Measurements from ENCODE around the gene TANGO2. TPM values are rescaled to one million over a fixed set of nuclear protein-coding genes. Genes with fewer than 3 reads are reported as not detected.
A peak's percentile ranks its signal among the peaks of the same experiment; 100 is the strongest.

The TANGO2 gene
- total and polyA plus RNA-seq, 7 experiments from 2014 or later = 20.0 to 43.1 (median 38.6) TPM

DNA sequence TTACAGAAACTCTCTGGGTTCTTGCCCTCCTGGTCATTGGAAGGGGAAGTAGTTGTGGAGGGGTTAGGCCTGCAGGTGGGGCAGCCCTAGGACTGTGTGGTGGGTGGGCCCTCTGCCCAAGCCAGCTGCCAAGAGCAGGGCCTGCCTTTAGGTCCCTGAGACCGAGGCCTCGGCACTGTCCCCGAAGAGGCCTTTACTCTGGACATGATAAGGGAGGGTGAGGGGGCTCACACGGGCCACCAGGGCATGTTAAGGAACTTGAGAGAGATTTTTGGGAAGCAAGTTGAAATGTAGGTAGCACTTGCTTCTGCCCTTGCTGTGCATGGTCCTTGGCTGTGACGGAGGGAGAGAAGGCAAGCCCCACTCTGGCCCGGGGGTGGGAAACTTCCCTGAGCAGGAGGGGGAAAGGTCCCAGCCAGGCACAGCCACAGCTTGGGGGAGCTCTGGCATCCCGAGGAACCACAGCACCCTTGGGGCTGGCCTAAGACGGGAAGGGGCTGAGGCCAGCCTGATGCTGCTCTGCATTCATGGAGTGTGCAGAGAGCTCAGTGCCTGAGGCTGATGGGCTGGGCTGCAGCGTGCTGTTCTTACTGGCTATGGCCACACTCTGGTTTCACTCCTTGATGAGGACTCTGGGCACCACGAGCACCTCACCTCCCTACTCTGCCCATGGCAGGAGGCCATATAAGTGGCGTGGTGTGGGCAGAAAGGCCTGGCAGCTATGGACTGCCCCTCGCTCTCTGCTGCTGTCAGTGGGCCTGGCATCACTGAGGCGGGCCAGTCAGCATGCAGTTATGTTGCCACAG, 87.2 kb downstream of the TANGO2 start:
- H3K4me3 Mint-ChIP-seq = no peak overlapping the region
- peaks cover 0 to 7% (median 6%) of the 10 kb centered on the region in 5 donors for H3K36me3 Mint-ChIP-seq
- ATAC-seq = no peak
- no peaks in the 10 kb centered on the region for H3K9me3 ChIP-seq (ENCODE audit: control insufficient read depth in 2 of 3, low read length in 3 of 3)
- H3K27me3 Mint-ChIP-seq = no peaks in the 10 kb centered on the region
- H3K4me1 ChIP-seq (ENCODE audit: control insufficient read depth in 2 of 2, insufficient read depth in 2 of 2, low read length in 2 of 2) = peaks cover 0 to 6% of the 10 kb centered on the region in 2 donors
- H3K36me3 ChIP-seq (ENCODE audit: control insufficient read depth in 2 of 3, insufficient read depth in 3 of 3, low read length in 3 of 3) = peaks cover 0 to 87% (median 6%) of the 10 kb centered on the region in 3 experiments
- H3K27ac Mint-ChIP-seq = peak overlapping the region in 7 of 9 donors; percentile 25 to 63 (median 57)
- H3K4me1 Mint-ChIP-seq = peaks cover under 1 to 15% (median 8%) of the 10 kb centered on the region in 7 donors
- no peak overlapping the region for H3K4me3 ChIP-seq (ENCODE audit: low read length)
- no peak for DNase-seq
- ChIA-PET CTCF (interaction anchor here (0.6 kb wide), 1 partner anchor 470 kb away, joined by 4 read pairs; no protein-coding TSS in a partner anchor), POLR2A (no interaction called here)
- H3K27ac ChIP-seq (ENCODE audit: low read depth, low read length) = no peak overlapping the region
- no peaks in the 10 kb centered on the region for H3K27me3 ChIP-seq (ENCODE audit: control insufficient read depth in 2 of 2, insufficient read depth in 2 of 2, low read length in 2 of 2)
- intact Hi-C loops (cut with micrococcal nuclease) = no loop called here
- H3K9me3 Mint-ChIP-seq = no peaks in the 10 kb centered on the region

DNA sequence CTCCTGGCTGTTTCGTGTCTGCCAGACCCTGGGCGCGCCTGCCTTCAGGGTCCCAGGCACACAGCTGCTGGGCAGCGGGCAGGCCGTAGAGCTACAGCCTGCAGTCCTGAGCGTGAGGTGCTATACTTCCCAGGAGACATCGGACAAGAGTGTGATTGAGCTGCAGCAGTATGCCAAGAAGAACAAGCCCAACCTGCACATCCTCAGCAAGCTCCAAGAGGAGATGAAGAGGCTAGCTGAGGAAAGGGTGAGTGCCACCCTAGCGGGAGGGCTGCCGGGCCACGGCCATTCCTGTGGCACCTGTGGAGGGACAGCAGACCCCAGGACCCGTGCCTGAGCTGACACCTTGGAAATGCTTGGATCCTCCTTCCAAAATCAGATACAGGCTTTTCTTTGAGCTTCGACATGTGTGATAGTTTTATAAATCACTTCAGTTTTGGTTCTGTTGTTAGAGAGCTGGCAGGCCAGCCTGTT, 87.9 kb downstream of the TANGO2 start:
- ChIA-PET CTCF (interaction anchor here (0.6 kb wide), 2 partner anchors 12 to 470 kb away, joined by 4 to 8 read pairs; no protein-coding TSS in a partner anchor), POLR2A (no interaction called here)
- H3K27ac Mint-ChIP-seq = peak overlapping the region in 5 of 9 donors; percentile 16 to 57 (median 34)
- Histone ChIP-seq H3K4me1 (ENCODE audit: control insufficient read depth in 2 of 2, insufficient read depth in 2 of 2, low read length in 2 of 2) (peaks cover 0 to 6% of the 10 kb centered on the region in 2 donors), H3K27ac (ENCODE audit: low read depth, low read length) (no peak overlapping the region), H3K4me3 (ENCODE audit: low read length) (no peak overlapping the region), H3K9me3 (ENCODE audit: control insufficient read depth in 2 of 3, low read length in 3 of 3) (no peaks in the 10 kb centered on the region), H3K27me3 (ENCODE audit: control insufficient read depth in 2 of 2, insufficient read depth in 2 of 2, low read length in 2 of 2) (no peaks in the 10 kb centered on the region), H3K36me3 (ENCODE audit: control insufficient read depth in 2 of 3, insufficient read depth in 3 of 3, low read length in 3 of 3) (peaks cover 0 to 88% (median 6%) of the 10 kb centered on the region in 3 experiments)
- ATAC-seq (no peak), DNase-seq (no peak)
- H3K36me3 Mint-ChIP-seq = peaks cover 0 to 7% (median 6%) of the 10 kb centered on the region in 5 donors
- H3K9me3 Mint-ChIP-seq = no peaks in the 10 kb centered on the region
- no peak overlapping the region for H3K4me3 Mint-ChIP-seq
- peaks cover 0 to 15% (median 8%) of the 10 kb centered on the region in 7 donors for H3K4me1 Mint-ChIP-seq
- intact Hi-C loops (cut with micrococcal nuclease) = no loop called here
- H3K27me3 Mint-ChIP-seq = no peaks in the 10 kb centered on the region

DNA sequence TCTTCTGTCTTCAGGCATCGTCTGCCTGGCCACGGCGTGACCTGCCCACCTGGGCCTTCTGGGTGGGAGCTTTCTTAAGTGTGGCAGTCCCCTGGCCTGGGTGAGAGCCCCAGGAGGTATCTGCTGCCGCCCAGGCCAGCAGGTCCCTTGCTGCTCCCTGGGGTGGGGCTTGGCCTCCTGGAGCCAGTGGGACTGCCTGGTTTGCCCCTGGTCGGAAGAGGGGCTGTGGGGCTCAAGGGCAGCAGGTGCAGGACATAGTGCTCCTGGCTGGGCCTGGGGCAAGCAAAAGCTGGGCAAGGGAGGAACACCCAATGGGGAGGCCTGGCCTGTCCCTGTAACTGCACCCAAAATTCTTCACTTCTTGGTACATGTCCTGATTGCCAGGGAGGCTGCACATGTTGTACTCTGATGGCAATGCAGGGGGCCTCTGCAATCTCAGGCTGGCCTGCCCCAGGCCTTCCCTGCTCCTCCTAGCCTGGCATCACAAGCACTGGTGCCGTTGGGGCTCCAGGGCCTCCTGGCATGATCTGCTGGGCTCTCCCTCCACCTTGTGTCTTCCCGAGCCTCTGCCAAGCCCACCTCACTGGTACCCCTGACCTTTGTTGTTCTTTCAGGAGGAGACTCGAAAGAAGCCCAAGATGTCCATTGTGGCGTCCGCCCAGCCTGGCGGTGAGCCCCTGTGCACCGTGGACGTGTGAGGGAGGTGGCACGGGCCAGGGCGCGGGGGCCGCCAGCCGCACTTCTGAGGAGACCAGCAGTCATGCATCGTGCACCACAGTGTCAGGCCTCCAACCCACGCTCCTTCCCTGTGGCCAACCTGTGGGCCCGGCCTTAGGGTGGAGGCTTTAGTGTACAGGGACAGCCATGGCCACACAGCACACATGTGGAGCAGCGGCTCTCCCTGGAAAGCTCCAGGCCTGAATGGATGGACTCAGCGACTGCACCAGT, 88.8 kb downstream of the TANGO2 start:
- peak overlapping the region; percentile 22 for H3K27ac ChIP-seq (ENCODE audit: low read depth, low read length)
- DNase-seq = no peak
- peaks cover 0 to 21% (median 8%) of the 10 kb centered on the region in 7 donors for H3K4me1 Mint-ChIP-seq
- no peak overlapping the region for H3K4me3 ChIP-seq (ENCODE audit: low read length)
- intact Hi-C loops (cut with micrococcal nuclease) = loop anchor here in 1 of 2 donors (10.0 kb wide), 1 partner anchor 965 kb away; the partner anchor contains the start of gene ESS2
- H3K27me3 ChIP-seq (ENCODE audit: control insufficient read depth in 2 of 2, insufficient read depth in 2 of 2, low read length in 2 of 2) = no peaks in the 10 kb centered on the region
- H3K9me3 ChIP-seq (ENCODE audit: control insufficient read depth in 2 of 3, low read length in 3 of 3) = no peaks in the 10 kb centered on the region
- ChIA-PET CTCF (interaction anchor here (0.6 to 1.0 kb wide), 2 partner anchors 8 to 11 kb away, joined by 4 to 8 read pairs; no protein-coding TSS in a partner anchor), POLR2A (interaction anchor here (0.6 kb wide), 1 partner anchor 31 kb away, joined by 3 read pairs; no protein-coding TSS in a partner anchor)
- no peak for ATAC-seq
- H3K27me3 Mint-ChIP-seq = no peaks in the 10 kb centered on the region
- peaks cover 0 to 10% (median 6%) of the 10 kb centered on the region in 5 donors for H3K36me3 Mint-ChIP-seq
- no peaks in the 10 kb centered on the region for H3K9me3 Mint-ChIP-seq
- peaks cover 0 to 95% (median 11%) of the 10 kb centered on the region in 3 experiments for H3K36me3 ChIP-seq (ENCODE audit: control insufficient read depth in 2 of 3, insufficient read depth in 3 of 3, low read length in 3 of 3)
- no peak overlapping the region for H3K4me3 Mint-ChIP-seq
- H3K4me1 ChIP-seq (ENCODE audit: control insufficient read depth in 2 of 2, insufficient read depth in 2 of 2, low read length in 2 of 2) = peaks cover 0 to 6% of the 10 kb centered on the region in 2 donors
- H3K27ac Mint-ChIP-seq = peak overlapping the region in 3 of 9 donors; percentile 38 to 62 (median 49)

DNA sequence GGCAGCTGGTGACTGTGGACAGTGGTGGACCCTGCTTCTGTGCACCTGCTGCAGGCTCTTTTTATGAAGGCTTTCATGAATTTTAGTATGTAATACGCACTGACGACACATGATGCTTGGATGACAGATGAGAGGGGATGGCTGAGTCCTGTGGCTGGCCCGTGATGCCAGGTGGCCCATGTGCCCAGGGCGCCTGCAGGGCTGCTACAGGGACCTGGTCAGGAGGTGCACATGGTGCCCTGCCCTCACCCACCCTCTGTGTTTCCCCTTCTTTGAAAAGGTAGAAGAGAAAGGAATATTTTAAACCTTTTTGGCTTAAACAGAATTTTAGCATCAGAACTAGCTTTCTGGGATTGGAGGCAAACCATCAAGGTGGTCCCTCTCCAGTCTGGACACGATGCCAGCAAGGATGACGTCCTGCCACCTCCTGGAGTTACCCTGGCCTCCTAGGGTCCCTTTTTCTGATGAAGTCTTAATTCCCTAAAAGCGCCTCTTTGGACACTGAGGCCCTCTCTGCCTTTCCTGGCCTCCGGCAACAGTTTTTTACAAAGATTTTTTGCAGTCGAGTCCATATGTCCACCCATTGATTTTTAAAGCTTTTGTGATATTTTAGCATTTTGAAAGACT, 89.6 kb downstream of the TANGO2 start:
- peaks cover 0 to 13% (median 6%) of the 10 kb centered on the region in 5 donors for H3K36me3 Mint-ChIP-seq
- CTCF ChIA-PET = interaction anchor here (1.0 to 1.2 kb wide), 2 partner anchors 9 to 92 kb away, joined by 3 to 4 read pairs; no protein-coding TSS in a partner anchor
- POLR2A ChIA-PET = no interaction called here
- peak overlapping the region in 7 of 9 donors; percentile 28 to 88 (median 54) for H3K27ac Mint-ChIP-seq
- H3K27me3 Mint-ChIP-seq = no peaks in the 10 kb centered on the region
- Histone ChIP-seq H3K27me3 (ENCODE audit: control insufficient read depth in 2 of 2, insufficient read depth in 2 of 2, low read length in 2 of 2) (no peaks in the 10 kb centered on the region), H3K36me3 (ENCODE audit: control insufficient read depth in 2 of 3, insufficient read depth in 3 of 3, low read length in 3 of 3) (peaks cover 0 to 97% (median 11%) of the 10 kb centered on the region in 3 experiments), H3K4me1 (ENCODE audit: control insufficient read depth in 2 of 2, insufficient read depth in 2 of 2, low read length in 2 of 2) (peaks cover 4 to 10% of the 10 kb centered on the region in 2 donors), H3K4me3 (ENCODE audit: low read length) (no peak overlapping the region), H3K9me3 (ENCODE audit: control insufficient read depth in 2 of 3, low read length in 3 of 3) (no peaks in the 10 kb centered on the region), H3K27ac (ENCODE audit: low read depth, low read length) (peak overlapping the region; percentile 50)
- H3K4me3 Mint-ChIP-seq = no peak overlapping the region
- no peak for ATAC-seq
- H3K9me3 Mint-ChIP-seq = no peaks in the 10 kb centered on the region
- H3K4me1 Mint-ChIP-seq = peaks cover 5 to 27% (median 13%) of the 10 kb centered on the region in 7 donors
- DNase-seq = no peak
- intact Hi-C loops (cut with micrococcal nuclease) = loop anchor here in 1 of 2 donors (10.0 kb wide), 1 partner anchor 966 kb away; the partner anchor contains the start of gene ESS2

DNA sequence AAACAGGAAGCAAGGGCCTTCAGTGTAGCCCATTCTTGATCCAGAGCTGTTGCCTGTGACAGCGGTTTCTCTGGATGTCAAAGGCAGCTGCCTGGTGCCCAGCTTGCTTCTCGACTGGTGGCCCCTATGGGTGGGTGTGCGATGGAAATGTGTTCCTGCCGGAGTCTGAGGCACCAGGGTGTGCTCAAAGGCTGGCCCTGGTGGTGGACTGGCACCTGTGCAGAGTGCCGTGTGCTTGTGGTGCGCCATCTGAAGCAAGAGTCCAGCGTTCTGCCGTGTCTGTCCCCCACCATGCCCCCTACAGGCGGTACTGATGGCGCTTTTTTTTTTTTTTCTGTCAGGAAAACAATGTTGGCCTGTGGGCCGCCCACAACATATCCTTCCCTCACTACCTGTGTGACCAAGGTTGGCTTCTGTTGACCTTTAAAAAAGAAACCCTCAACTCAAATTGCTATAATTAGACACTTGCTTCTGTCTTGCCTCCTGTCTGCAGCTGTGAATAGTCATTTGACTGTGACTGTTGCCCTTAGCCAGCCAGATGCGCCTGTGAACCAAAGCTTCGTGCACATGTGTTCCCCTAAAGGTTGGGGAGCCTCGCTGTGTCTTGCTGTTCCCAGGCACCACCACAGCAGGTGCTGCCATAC, 90.3 kb downstream of the TANGO2 start:
- intact Hi-C loops (cut with micrococcal nuclease) = loop anchor here in 1 of 2 donors (1.0 to 10.0 kb wide), 2 partner anchors 141 to 966 kb away; partner anchors contain the start of gene ESS2
- CTCF ChIA-PET = interaction anchor here (1.2 kb wide), 1 partner anchor 93 kb away, joined by 3 read pairs; no protein-coding TSS in a partner anchor

More for the DNA sequence above, 90.3 kb downstream of the TANGO2 start:
- Histone ChIP-seq H3K36me3 (ENCODE audit: control insufficient read depth in 2 of 3, insufficient read depth in 3 of 3, low read length in 3 of 3) (peaks cover 0 to 94% (median 11%) of the 10 kb centered on the region in 3 experiments), H3K27ac (ENCODE audit: low read depth, low read length) (peak overlapping the region; percentile 50), H3K9me3 (ENCODE audit: control insufficient read depth in 2 of 3, low read length in 3 of 3) (no peaks in the 10 kb centered on the region), H3K4me1 (ENCODE audit: control insufficient read depth in 2 of 2, insufficient read depth in 2 of 2, low read length in 2 of 2) (peaks cover 11 to 17% of the 10 kb centered on the region in 2 donors), H3K27me3 (ENCODE audit: control insufficient read depth in 2 of 2, insufficient read depth in 2 of 2, low read length in 2 of 2) (no peaks in the 10 kb centered on the region), H3K4me3 (ENCODE audit: low read length) (no peak overlapping the region)
- Mint-ChIP-seq H3K36me3 (peaks cover 0 to 13% (median 6%) of the 10 kb centered on the region in 5 donors), H3K27ac (peak overlapping the region; percentile 28 to 88 (median 64)), H3K27me3 (no peaks in the 10 kb centered on the region), H3K9me3 (no peaks in the 10 kb centered on the region), H3K4me3 (no peak overlapping the region), H3K4me1 (peaks cover 8 to 29% (median 13%) of the 10 kb centered on the region in 7 donors)
- ATAC-seq (peak; percentile 70), DNase-seq (peak in 2 of 9 donors; percentile 17 to 24)
- POLR2A ChIA-PET = no interaction called here
